Stimulated activated CD8-positive, alpha-beta memory T cell treated with anti-CD3 and anti-CD28 coated beads, Interleukin-15, amount 100 ng/mL, for 24 hours (primary cell): ENCODE measurements around the gene SH3RF3.

Experiments used
- DNase-seq: peaks from one replicate; pipeline ENCODE4 v3.0.0-alpha.2; 2020; ENCODE audit warnings: low read depth

Gene SH3RF3

GRCh38 chr2:109287838-109288237 is 158.8 kb downstream of the SH3RF3 start:
- DNase-seq, result no peak

DNA sequence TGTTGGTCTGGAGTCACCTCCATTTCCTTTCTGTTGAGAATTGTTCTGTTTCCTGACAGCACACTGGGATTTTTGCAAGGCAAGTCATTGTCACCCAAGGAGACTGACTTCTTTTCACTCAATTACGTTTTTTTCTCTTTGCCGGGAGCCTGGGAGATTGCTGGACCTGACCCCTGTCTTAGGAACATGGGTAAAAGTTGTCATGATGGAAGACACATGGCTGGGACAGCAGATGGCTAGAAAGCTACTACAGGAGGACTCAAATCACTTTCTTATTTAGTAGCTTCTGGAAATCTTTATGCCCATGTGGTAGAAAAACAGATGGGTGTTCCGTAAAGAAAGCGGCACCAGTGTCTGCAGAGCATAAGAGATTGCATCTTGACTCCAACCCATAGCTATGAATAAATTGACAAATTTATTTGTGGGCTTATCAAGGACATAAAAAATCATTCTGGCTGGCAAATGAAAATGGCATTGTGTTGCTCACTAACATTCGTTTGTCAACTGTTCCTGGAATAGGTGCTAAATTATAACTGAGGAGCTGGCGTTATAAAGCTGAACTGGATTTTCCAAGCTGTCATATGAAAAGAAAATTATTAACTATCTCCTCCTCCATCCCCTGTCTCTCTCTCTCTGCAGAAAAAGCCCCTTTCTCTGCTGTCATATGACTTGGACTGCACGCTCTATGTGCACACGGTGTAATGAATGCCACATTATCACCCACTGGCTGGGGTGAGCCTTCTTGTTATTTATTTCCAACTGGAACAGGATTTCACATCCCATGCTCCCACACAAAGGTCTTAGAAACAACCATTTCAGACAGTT is 159.8 kb downstream of the SH3RF3 start:
- DNase-seq, result no peak

DNA sequence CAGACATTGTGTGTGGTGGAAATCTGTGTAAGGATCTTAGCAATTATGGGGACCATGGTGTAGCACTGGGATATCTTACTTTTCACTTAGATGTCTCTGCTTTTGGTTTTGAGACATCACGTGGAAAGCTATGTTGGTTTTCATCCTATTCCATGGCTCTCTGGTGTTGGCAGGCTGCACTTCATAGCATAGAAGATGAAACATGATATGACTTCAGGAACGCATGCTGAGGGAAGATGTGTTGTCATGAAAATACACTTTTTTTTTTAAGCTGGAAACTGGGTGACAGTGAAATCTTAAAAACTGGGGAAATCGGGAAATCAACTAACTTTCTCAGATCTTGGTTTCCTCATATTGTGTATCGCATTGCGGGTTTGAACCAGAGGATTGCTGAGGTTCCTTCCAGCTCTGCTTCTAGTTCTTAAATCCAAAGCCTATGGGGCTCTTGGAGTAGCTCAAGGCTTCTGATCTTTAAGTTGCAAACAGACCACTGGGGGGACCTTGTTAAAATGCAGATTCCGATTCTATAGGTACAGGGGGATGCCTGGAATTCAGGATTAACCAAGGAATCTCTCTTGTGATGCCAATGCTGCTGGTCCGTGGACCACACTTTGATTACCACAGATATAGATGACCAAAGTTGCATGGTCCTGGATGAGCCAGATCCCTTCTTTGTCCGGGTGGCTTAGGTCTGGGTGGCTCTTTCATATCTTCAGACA is 160.7 kb downstream of the SH3RF3 start:
- DNase-seq, result no peak

GRCh38 chr2:109290887-109291643 is 162.1 kb downstream of the SH3RF3 start:
- no peak for DNase-seq

- no peak for DNase-seq
Measured at GRCh38 chr2:109292386-109292785, 163.4 kb downstream of the SH3RF3 start.

DNA sequence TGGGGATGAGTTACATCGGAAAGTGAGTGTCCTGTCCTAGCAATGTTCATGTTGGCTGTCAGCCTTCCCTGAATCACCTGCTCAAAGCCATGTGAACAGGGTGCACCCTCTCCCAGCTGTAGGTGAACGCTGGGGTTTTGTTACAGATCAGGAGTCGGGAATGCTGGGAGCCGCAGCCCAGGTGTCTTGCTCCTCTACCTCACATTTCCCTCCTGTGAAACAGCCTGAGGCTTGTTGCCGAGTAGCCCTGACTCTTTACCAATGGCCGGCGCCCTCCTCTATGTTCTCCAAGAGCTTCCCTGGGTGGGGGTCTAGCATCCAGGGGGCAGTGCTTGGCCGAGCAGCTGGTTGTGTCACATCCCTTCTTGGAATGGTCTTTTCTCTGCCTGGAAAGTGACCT is 164.7 kb downstream of the SH3RF3 start:
- DNase-seq, result no peak

DNA sequence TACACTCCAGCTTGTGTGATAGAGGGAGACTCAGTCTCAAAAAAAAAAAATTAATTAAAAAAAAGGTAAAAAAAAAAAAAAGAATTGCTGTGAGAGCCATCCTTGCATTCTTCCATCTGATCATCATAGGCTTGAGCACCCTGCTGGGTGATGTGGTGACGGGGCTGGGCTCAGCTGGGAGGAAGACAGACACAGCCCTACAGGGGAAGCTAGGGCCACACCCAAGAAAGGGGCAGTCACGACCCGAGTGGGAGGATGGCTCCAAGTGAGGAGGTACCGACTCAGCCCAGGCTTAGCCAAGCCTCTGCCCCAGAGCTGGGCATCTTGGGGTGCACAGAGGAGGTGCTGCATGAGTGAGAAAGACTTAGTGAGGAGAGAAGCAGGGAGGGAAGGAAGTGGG is 165.5 kb downstream of the SH3RF3 start:
- no peak for DNase-seq

- no peak for DNase-seq
Measured at GRCh38 chr2:109295070-109295780, 166.2 kb downstream of the SH3RF3 start.

- no peak for DNase-seq
Measured at GRCh38 chr2:109295781-109296117, 166.7 kb downstream of the SH3RF3 start.

- DNase-seq, result no peak
Measured at GRCh38 chr2:109297566-109298490, 168.8 kb downstream of the SH3RF3 start.

- DNase-seq, result no peak
Measured at GRCh38 chr2:109298851-109299250, 169.8 kb downstream of the SH3RF3 start.

- DNase-seq, result no peak
Measured at GRCh38 chr2:109299536-109299935, 170.5 kb downstream of the SH3RF3 start.

DNA sequence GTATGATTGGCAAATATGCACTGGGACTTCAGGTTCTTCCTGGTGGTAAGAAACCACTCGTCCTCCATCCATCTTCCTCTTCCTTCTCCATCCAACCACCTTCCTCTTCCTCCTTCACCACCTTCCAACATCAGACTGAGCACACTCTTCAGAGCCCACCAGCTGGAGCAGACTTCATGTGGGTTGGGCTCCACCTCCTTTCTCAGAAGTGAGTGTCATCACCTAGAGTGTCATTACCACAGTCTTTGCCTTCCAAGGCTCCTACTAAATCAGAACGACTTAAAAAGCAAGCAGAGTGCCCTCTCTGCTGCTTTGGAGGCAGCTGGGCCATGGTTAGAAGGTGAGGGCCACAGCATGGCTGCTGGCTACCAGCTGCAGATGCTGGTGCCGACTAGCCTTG is 171.6 kb downstream of the SH3RF3 start:
- DNase-seq, result no peak

DNA sequence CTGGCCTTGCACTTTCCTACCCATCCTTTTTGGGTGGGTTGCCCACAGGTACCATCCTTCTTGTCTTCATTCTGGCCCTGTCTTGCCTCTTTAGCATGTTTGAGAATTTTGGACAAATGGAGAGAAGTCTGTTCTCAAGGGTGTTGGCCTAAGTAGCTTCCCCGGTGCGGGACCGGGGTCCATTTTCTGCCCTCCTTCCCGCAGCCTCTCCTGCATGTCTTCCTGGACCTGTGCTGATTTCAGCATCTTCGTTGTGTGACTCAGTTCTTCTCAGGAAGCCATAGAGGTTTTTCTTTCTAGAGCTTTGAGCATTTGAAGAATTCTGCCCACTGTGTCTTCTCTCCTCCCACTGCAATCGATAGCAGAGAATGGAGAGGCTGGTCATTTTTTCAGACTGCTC is 172.7 kb downstream of the SH3RF3 start:
- DNase-seq, result no peak

DNA sequence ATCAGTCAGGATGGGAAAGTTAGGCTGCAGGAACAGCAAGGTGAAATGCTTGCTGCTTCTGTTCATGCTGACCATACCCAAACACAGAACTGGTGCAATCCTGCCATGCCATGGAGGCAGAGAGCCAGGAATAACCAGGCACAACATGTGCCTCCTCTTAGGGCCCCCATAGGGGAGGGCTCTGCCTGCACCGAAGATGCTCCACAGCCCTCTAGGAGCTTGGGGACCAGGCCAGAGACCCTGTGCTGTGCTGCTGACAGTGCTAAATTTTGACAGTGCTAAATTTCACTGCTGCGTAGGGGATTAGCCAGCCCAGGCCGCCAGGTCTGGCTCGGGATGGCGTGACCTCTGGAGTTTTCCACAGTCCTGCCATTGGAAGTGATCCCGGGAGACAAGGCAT is 173.3 kb downstream of the SH3RF3 start:
- no peak for DNase-seq

DNA sequence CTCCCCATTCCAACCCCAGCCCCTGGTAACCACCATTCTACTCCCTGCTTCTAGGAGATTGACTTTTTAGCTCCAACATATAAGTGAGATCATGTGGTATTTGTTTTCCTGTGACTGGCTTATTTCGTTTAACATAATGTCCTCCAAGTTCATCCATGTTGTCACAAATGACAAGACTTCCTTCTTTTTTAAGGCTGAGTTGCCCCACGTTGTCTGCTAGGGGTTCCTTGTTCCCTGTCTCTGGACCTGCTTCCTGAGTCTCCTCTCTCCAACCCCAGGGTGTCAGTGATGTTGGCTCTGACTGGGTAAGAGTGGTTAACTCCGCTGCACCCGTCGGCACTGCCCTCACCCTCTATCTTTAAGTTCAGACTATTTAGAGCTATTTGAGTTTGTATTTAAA is 175.2 kb downstream of the SH3RF3 start:
- no peak for DNase-seq

DNA sequence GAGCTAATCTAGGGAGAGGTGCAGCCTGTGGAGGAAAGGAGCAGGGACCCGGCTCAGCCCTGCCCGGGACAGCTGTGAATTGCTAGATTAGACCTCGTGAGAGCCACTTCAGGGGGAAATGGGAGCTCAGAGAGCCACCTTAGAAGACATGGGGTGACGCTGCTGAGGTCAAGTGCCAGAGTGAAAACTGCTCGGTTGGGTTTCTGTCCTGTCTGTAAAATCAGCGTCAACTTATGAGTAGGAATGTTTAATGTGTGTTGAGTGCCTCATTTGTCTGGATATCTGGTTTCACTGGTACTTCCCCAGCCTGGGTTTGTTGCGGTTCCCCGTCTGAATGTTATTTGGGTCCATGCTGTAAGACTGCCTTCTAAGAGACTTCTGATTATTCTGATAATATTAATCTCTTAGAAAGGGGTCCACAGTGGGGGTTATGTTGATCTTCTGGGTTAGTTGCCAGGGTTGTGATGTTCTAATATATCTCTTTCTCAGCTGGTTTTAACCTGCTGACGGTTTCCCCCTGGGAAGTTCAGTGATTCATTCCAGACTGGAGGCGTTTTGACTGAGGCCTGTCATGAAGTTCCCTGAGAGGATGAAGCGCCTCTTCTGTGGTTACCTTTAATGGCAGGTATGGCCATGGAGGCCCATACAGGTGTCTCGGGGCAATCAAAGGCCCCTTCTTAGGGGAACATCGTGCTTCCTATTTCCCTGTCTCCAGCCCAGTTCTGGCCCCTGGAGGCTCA is 175.9 kb downstream of the SH3RF3 start:
- DNase-seq, result no peak

DNA sequence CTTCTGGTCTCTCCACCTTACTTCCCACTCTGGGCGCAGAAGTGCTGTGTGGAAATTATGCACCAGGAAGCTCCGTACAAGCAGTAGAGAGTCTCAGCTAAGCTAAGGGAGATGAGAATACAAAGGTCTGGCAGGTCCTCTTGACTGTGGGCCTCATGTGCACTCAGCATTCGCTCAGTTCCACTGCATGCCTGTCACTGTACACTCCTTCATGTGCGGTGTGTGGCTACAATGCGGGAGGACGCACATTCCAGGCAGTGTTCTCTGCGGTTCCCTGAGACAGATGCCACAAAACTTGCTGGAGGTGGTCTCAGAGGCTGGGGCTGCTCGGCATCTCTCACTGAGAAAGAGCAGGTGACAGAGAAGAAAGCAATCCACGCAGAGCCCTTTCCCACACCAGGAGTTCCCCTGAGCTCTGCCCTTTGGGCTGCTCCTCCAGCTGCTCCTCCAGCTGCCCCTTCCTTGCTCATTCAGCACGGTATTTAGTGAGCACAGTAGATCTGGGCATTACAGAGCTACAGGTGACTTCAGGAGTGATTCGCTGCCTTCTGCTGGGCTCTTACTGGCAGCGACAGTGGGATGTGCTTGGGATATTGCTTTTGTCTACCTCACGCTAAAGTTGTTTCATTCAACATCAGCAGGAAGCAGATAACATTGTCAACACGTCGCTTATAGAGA is 176.6 kb downstream of the SH3RF3 start:
- DNase-seq, result no peak

DNA sequence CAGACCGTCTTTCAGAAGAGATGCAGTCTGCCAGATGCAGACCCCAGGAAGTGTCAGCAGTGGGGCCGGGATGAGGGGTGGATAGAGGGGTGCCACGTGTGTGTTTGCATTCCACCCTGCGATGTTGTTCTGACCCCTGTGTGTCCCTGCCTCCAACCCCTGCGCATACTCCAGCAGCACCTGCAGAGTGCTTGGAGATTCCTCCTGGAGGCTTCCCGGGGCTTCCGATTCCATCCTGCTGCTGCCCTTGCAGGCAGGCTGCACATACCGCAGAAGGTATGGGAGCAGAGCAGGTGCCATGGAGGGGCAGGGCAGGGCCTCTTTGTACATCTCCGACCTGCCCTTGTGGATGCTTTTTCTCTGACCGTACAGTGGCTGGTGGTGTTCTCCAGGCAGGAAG is 177.2 kb downstream of the SH3RF3 start:
- DNase-seq, result no peak

DNA sequence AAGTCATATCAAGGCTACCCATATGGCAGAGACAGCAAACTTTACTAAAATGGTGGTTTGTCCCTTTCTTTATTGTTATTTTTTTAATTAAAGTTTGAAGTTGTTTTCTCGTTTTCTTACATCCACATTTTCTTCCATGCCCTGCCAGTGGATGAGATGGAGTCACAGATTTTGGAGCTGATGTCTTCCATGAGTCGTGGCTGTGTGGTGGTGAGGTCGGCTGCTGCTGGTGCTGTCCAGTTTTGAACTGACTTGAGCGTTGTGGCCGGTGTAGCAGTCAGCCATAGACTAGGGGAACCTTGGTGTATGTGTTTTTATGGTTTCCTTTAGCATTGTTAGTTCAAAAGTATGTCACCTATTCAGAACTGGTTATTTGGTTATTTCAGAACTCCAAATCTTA is 182.8 kb downstream of the SH3RF3 start:
- no peak for DNase-seq
